CD1c-positive myeloid dendritic cell (primary cell): Measurements from ENCODE around the gene DIP2C.

ENCODE experiments used
- DNase-seq: peaks from one replicate; pipeline ENCODE4 v3.0.0-alpha.2; 2016; ENCODE audit errors: extremely low spot score

Gene DIP2C

GRCh38 chr10:554182-554848 lies 135.2 kb downstream of the DIP2C start:
- no peak for DNase-seq

GRCh38 chr10:553233-553632 lies 136.2 kb downstream of the DIP2C start:
- DNase-seq: no peak

- no peak for DNase-seq
Observed at GRCh38 chr10:552679-553078, 136.8 kb downstream of the DIP2C start.

- DNase-seq: no peak
Observed at GRCh38 chr10:551373-552252, 137.9 kb downstream of the DIP2C start.

GRCh38 chr10:550665-551372 lies 138.6 kb downstream of the DIP2C start:
- no peak for DNase-seq

- no peak for DNase-seq
Observed at GRCh38 chr10:549391-549790, 140.1 kb downstream of the DIP2C start.

GRCh38 chr10:548238-548901 lies 141.1 kb downstream of the DIP2C start:
- no peak for DNase-seq

GRCh38 chr10:547591-548081 lies 141.8 kb downstream of the DIP2C start:
- DNase-seq: no peak

GRCh38 chr10:546971-547590 lies 142.4 kb downstream of the DIP2C start:
- DNase-seq: no peak

- no peak for DNase-seq
Observed at GRCh38 chr10:546451-546850, 143.0 kb downstream of the DIP2C start.

GRCh38 chr10:543862-544822 lies 145.3 kb downstream of the DIP2C start:
- DNase-seq: no peak

- no peak for DNase-seq
Observed at GRCh38 chr10:543131-543530, 146.3 kb downstream of the DIP2C start.

- DNase-seq: no peak
Observed at GRCh38 chr10:541750-542371, 147.6 kb downstream of the DIP2C start.

- DNase-seq: no peak
Observed at GRCh38 chr10:541041-541440, 148.4 kb downstream of the DIP2C start.

GRCh38 chr10:538895-539294 lies 150.6 kb downstream of the DIP2C start:
- no peak for DNase-seq

GRCh38 chr10:536935-537334 lies 152.5 kb downstream of the DIP2C start:
- DNase-seq: no peak

- DNase-seq: no peak
Observed at GRCh38 chr10:536371-536925, 153.0 kb downstream of the DIP2C start.

GRCh38 chr10:535952-536351 lies 153.5 kb downstream of the DIP2C start:
- no peak for DNase-seq

GRCh38 chr10:535051-535450 lies 154.4 kb downstream of the DIP2C start:
- no peak for DNase-seq
